AG09319 (cell line): ENCODE results near the gene RBBP6.
A peak's percentile ranks its signal among the peaks of the same experiment; 100 is the strongest.
"Not testable (repeated sequence)": the region's sequence is repeated elsewhere in the genome, so short reads cannot be mapped to it uniquely, and the experiment has no call there.

Experiments used
- DNase-seq: peaks from one replicate; pipeline ENCODE4 v3.0.0-alpha.2; 2010; ENCODE audit warnings: low read depth; ENCODE audit errors: extremely low read depth
- TF ChIP-seq, protein P1 (sequence below): IDR thresholded peaks from 2 replicates; pipeline ENCODE4 v1.5.1; 2011; ENCODE audit warnings: low read depth, mild to moderate bottlenecking, inconsistent platforms, low read length, moderate library complexity

RBBP6 gene, protein sequence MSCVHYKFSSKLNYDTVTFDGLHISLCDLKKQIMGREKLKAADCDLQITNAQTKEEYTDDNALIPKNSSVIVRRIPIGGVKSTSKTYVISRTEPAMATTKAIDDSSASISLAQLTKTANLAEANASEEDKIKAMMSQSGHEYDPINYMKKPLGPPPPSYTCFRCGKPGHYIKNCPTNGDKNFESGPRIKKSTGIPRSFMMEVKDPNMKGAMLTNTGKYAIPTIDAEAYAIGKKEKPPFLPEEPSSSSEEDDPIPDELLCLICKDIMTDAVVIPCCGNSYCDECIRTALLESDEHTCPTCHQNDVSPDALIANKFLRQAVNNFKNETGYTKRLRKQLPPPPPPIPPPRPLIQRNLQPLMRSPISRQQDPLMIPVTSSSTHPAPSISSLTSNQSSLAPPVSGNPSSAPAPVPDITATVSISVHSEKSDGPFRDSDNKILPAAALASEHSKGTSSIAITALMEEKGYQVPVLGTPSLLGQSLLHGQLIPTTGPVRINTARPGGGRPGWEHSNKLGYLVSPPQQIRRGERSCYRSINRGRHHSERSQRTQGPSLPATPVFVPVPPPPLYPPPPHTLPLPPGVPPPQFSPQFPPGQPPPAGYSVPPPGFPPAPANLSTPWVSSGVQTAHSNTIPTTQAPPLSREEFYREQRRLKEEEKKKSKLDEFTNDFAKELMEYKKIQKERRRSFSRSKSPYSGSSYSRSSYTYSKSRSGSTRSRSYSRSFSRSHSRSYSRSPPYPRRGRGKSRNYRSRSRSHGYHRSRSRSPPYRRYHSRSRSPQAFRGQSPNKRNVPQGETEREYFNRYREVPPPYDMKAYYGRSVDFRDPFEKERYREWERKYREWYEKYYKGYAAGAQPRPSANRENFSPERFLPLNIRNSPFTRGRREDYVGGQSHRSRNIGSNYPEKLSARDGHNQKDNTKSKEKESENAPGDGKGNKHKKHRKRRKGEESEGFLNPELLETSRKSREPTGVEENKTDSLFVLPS (N-terminal part only)

DNA sequence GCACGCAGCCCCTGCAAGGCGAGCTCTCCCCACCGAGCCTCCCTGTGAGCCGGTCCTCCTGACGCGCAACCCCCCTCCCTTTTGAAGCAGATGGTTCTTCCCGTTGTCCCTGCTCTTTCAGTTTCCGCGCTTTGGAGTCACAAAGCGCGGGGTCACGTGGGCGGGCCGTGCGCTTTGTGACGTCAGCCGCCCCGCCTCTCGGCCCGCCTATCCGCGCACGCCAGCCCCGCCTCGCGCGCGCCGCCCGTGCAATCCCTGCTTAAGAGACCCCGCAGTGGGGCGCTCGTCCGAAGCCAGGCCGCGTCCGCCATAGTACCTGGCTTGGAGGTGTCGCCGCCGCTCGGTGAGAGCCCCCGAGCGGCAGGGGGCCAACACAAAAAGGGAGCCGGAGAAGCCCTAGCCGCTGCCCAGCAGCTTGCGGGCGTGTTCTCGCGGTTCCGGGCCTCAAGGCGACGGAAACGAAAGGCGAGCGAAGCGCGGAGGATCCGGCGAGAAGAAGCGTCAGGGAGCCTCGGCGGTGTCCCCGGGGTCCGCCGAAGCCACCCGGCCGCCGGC, at the start of gene RBBP6:
RBBP6 (plus strand) TSS at position 272 of the 555 bp plus-strand sequence. CDS start 1,061 bp downstream, outside the sequence.
- TF ChIP-seq, protein P1, sequence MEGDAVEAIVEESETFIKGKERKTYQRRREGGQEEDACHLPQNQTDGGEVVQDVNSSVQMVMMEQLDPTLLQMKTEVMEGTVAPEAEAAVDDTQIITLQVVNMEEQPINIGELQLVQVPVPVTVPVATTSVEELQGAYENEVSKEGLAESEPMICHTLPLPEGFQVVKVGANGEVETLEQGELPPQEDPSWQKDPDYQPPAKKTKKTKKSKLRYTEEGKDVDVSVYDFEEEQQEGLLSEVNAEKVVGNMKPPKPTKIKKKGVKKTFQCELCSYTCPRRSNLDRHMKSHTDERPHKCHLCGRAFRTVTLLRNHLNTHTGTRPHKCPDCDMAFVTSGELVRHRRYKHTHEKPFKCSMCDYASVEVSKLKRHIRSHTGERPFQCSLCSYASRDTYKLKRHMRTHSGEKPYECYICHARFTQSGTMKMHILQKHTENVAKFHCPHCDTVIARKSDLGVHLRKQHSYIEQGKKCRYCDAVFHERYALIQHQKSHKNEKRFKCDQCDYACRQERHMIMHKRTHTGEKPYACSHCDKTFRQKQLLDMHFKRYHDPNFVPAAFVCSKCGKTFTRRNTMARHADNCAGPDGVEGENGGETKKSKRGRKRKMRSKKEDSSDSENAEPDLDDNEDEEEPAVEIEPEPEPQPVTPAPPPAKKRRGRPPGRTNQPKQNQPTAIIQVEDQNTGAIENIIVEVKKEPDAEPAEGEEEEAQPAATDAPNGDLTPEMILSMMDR = peak; percentile 22

DNA sequence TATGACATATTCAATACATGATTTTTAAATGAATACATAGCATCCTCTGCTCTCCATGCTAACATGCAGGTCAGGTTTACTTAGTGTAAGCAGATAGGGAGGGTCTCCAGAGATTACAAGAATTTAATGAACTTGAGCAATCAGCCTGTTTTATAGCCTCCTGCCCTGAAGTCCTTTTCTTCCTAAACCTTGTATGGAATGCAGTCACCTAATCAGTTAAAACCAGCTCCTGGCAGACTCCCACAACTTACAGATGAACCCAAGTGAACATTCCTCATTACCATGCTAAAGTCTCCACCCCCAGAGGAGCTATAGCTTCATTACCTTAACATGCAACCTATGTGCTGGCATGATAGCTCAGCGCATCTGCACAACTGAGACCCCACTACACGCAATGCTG, 48.5 kb upstream of the RBBP6 start:
- no peak for DNase-seq
- TF ChIP-seq, protein P1 = no peak

More for the DNA sequence above, at the start of gene RBBP6:
- peak; percentile 95 for DNase-seq

DNA sequence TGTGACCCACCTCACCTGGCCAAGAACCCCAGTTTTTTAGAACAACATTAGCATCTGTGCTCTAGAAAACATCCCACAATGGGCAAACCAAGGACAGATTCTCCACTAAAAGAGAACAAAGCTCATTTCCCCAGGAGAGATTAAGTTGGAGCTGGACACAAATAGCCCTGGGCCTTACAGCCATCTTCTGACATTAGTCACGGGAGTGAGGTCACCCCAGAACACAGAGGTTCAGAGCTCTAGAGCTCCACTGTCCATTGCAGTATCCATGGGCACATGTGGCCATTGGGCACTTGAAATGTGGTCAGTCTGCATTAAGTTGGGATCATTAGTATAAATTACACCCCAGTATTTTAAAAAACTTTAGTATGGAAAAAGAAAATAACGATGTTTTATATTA, 47.6 kb upstream of the RBBP6 start:
- no peak for DNase-seq
- TF ChIP-seq, protein P1 = no peak

DNA sequence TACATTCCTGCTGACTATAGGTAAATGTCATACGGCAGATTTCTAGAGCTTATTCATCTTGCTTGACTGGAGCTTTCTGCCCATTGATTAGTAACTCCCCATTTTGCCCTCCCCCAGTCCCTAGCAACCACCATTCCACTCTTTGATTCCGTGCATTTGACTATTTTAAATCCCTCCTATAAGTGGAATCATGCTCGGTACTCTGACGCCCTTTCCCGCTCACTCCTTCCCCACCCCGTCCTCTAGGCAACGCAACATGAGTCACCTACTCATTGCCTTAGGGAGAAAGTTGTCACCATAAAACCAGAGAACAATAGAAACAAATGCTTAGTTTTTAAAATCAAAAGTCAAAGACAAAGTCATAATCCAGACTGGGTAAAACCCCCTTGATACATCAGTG, 45.5 kb upstream of the RBBP6 start:
- TF ChIP-seq, protein P1 = no peak
- DNase-seq = no peak

DNA sequence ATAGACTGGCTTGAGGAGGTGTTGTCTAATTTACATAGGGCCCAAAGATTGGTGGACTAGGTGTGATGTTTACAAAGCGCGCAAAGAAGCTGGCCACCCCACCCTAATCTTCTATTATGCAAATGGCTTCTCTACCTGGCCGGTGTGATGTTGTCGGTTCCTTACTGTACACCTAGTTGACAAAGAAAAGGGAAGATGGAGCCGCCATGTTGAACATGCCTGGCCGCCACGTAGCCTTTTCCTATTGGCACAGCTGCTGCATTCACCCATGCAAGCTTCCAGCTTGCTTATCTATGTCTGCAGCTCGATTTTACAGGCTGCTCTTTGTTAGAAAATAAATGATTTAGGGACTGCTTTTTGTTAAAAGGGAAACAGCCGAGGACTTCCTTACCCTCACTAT, 44.2 kb upstream of the RBBP6 start:
- not testable (repeated sequence) for DNase-seq

DNA sequence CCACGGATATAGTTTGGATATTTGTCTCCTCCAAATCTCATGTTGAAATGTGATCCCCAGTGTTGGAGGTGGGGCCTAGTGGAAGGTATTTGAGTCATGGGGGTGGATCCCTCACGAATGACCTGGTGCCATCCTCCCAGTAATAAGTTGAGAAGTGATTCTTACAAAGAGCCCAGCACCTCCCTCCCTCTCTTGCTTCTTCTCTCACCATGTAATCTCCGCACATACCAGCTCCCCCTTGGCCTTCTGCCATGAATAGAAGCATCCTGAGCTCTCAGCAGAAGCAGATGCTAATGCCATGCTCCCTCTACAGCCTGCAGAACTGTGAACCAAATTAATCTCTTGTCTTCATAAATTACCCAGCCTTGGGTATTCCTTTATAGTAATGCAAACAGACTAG, 41.9 kb upstream of the RBBP6 start:
- peak; percentile 14 for DNase-seq
- TF ChIP-seq, protein P1 = no peak

DNA sequence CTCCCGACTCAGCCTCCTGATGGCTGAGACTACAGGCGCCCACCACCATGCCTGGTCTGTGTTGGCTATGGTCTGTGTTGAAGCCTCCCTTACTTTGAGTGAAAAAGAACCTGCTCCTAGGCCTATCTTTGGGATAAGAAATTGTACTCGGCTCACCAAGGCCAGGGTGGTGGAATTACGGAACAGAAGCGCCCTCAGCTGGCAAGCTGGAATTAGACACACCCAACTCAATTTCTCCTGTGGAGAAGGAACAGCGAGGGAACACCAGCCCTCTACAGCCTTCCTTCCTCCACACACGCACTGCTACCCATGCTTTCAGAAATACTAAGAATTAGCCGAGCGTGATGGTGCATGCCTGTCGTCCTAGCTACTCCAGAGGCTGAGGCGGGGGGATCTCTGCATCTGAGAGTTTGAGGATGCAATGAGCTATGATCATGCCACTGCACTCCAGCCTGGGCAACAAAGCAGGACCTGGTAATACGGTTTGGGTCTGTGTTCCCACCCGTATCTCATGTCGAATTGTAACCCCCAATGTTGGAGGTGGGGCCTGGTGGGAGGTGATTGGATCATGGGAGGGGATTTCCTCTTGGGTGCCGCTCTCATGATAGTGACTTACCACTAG, 40.1 kb upstream of the RBBP6 start:
- no peak for DNase-seq
- TF ChIP-seq, protein P1 = peak; percentile 28
